Peyer's patch (tissue), 4 donors: ENCODE results near the gene TEKT3.

Experiments
- POLR2A ChIP-seq, 2 donors: fragments of 450-650 bp; IDR thresholded peaks; one replicate each; pipeline ENCODE4 v1.5.1; 2017; ENCODE audit warnings: antibody characterized with exemption in 2 of 2, mild to moderate bottlenecking in 2 of 2, moderate library complexity in 2 of 2
- TF ChIP-seq, protein P1 (sequence below), 6 experiments: fragments of 450-650 bp in 4 of 6; fragments of 200-600 bp in 2 of 6; sonication (generic) in 1 of 6; IDR thresholded peaks; one replicate each; pipeline ENCODE4 v1.5.1; 2017 to 2019; ENCODE audit warnings: antibody characterized with exemption in 6 of 6, mild to moderate bottlenecking in 3 of 6, moderate library complexity in 1 of 6

DNA sequence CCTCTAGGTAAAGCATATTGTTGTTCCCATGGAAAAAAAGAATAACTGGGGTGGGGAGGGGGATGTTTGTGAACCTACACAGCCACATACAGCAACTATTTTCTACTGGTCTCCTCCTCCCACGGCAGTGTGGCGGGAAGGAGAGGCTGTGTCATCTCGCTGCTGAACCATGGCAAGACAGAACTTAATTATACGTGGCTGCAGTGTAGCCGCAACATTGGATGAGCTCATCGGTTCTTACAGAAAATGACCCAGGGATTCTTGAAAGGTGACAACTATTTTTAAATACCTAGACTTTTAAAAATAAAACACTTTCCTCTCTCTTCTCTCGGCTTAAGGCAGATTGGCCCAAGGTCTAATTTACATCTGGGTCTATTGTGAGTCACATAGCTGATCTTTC lies 19.8 kb upstream of the TEKT3 start:
- no peak for TF ChIP-seq POLR2A (IDR thresholded peaks at IDR 0.05)
- TF ChIP-seq, protein P1, sequence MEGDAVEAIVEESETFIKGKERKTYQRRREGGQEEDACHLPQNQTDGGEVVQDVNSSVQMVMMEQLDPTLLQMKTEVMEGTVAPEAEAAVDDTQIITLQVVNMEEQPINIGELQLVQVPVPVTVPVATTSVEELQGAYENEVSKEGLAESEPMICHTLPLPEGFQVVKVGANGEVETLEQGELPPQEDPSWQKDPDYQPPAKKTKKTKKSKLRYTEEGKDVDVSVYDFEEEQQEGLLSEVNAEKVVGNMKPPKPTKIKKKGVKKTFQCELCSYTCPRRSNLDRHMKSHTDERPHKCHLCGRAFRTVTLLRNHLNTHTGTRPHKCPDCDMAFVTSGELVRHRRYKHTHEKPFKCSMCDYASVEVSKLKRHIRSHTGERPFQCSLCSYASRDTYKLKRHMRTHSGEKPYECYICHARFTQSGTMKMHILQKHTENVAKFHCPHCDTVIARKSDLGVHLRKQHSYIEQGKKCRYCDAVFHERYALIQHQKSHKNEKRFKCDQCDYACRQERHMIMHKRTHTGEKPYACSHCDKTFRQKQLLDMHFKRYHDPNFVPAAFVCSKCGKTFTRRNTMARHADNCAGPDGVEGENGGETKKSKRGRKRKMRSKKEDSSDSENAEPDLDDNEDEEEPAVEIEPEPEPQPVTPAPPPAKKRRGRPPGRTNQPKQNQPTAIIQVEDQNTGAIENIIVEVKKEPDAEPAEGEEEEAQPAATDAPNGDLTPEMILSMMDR (IDR thresholded peaks at IDR 0.05) = no peak
